Activated CD4-positive, alpha-beta T cell treated with anti-CD3 and anti-CD28 coated beads for 4 hours (primary cell): ENCODE measurements around the gene CRYBG3.

Experiments
- DNase-seq, 2 donors: peaks; one replicate each; pipeline ENCODE4 v3.0.0-alpha.2; 2020

CRYBG3 gene

DNA sequence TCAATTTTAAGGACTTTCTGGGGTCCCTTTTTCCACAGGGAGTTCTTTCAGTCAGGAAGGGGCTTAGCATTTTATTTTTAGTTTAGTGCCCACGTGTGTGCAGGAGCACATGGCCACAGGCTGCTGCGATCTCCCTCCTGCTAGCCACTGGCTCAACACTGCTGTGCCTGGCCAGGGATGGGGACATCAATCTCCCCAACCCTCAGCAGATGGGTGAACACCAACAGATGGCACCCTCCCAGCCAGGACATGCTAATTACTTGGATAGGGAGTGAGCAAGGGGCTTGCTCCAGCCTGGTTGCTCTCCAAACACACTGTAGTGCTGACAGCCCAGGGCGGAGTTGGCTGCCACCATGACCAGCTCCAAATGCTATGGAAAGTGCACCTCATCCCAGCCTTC is 157.8 kb downstream of the CRYBG3 start:
- DNase-seq, result no peak

DNA sequence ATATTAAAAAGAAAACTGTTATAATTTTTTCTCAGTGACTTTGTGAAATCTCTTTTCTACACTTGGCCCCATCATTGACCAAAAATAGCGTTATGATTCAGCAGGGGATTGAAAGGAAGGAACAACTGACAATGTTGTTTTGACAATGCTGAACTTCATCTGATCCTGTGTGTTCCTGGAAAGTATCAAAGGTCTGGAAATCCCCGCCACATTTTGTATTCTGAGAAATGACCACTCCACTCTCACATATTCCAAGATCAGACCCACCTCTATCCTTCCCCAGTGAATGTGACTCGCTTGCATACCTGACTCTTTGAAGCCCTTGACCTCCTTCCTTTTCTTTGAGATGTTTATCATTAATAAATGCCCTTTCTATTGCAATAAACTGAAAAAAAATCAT is 160.1 kb downstream of the CRYBG3 start:
- no peak for DNase-seq

DNA sequence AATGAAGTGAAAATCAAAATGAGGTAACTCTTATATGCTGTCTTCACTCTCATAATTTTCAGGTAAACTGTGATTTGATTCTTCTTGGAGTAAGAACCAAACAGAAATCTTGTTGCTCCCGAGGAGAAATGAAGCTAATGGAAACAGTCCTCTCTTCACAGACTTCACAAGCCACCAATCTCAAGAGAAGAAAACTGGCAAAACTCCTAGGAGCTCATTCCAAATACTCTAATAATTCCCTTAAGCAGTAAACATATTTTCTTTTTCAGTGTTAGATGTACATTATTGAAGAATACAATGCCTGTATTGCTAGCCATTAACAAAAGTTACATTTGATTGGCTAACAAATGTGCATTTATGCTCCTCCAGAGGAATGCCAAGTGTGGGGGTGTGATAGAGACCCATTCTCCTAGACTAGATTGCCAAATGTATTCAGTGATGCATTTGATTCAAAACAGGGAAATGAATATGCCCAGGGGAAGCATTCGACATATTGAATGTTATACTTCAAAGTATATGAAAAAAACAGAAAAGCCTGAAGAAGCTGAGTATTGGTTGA is 162.2 kb downstream of the CRYBG3 start:
- no peak for DNase-seq

DNA sequence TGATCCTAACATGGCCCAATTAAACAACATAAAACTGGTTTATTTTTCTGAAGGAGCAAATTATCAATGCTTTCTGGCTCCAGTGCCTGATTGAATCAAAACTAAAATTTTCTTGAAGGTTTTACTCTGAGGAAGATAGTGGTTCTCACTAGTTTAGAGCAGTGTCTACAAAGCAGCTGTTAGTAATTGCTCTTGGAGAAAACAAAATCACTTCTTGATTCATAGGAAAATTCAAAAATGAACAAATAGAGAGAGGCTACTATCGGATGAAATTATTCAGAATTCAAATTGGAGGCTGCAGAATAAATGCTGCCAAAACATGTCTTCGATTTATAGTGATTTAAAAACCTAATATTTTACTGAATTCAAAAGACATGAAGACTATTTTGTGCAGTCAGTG is 165.5 kb downstream of the CRYBG3 start:
- DNase-seq, result no peak

DNA sequence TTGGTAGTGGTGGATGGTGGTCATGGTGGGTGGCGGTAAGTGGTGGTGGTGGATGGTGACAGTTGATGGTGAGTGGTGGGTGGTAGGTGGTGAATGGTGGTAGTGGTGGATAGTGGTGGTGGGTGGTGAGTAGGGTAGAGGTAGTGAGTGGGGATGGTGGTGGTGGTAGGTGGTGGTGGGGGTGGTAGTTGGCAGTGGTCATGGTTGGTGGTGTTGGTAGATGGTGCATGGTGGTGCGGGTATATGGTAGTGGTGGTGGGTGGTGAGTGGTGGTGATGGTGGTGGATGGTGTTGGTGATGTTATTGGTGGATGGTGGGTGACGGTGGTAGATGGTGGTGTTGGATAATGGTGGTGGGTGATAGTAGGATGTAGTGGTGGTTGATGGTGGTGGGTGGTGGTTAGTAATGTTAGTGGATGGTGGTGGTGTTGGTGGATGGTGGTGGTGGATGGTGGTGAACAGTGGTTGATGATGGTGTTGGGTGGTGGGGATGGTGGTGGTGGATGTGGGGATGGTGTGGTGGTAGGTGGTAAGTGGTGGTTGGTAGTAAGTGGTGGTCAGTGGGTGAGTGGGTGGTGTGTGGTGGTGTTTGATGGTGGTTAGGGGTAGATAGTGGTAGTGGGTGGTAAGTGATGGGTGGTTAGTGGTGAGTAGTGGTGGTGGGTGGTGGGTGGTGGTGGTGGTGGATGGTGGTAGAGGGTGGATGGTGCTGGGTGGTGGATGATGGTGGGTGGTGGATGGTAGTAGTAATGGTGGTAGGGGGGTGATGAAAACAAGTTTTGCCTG is 167.2 kb downstream of the CRYBG3 start:
- DNase-seq, result no peak

DNA sequence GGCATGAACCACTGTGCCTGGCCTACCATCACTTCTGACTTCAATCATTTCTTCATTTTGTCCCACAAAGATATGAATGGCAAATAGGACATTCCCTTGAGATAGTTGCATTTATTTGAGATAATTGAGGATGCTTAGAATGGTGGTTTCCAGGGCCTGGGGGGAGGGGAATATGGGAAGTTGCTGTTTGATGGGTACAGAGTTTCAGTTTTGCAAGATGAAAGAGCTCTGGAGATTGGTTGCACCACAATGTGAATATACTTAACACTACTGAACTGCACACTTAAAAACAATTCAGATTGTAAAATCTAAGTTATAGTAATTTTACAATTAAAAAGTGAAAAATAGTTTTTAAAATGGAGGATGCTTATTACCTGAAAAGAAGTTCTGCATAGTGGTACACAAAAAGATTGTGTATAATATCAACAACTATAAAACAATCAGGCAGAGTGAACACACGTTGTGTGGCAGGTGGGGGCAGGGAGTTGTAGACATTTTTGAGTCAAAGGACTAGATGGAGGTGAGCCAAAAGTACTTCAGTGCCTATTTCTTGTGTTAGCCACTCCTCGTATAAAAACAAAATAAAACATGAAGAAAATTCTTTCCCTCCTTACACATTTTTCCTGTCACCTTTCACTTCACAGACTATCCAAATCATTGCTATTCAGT is 168.9 kb downstream of the CRYBG3 start:
- DNase-seq, result no peak

DNA sequence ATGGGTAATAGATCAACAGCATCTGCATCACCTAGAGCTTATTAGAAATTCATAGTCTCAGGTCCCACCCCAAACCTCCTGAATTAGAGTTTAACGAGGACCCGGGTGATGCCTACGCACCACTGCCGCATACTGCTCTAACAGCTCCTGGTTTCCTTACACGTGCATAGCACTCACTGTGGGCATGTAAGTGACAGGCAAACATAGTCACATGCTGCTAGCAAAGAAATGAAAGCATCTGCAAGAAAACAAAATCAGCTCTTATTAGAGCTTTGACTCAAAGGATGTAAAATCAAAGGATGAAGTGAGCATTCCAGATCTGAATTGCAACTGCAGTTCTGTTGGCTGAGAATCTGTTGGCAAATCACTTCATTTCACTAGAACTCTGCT is 169.5 kb downstream of the CRYBG3 start:
- no peak for DNase-seq

DNA sequence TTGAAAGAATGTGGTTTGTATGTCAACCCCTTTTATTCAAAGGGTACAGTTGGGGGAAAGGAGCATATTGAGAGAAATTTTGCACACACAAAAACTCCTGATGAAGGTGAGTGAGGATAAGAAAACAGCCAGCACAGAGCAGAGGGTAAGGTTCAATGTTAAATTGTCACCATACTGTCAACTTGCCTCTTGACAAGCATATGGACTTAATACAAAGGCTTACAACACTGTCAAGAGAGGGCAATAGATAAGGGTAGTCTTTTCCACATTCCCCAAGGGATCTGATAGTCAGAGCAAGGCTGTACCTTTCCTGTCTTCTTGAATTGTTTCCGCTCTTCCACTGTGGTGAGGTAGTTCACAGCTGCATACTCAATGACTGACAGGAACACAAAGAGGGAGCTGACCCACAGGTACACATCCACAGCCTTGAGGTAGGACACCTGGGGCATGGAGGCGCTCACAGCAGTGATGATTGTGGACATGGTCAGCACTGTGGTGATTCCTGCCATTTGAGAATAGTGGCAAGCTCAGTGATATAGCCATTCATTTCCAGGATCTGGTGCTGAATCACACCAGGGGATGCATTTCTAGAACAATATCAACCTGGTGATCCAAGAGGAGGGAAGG is 170.8 kb downstream of the CRYBG3 start:
- DNase-seq, result no peak

DNA sequence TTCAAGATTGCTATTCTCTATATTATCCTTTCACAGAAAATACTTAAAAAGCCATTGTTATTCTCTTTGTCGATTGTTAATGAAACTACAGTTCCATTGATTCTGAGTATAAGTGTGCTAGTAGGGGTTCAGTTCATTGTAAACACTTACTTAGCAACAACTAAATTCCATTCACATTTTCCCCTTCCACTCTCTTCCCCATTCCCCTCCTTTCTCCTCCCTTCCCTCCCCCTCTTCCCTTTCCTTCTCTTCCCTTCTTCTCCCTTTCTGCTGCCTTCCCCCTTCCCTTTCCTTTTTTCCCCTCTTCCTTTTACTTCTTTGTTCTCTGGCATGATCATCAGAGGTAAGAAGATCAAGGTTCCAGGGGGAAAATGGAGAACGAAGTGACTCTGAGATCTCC is 171.7 kb downstream of the CRYBG3 start:
- DNase-seq, result no peak

DNA sequence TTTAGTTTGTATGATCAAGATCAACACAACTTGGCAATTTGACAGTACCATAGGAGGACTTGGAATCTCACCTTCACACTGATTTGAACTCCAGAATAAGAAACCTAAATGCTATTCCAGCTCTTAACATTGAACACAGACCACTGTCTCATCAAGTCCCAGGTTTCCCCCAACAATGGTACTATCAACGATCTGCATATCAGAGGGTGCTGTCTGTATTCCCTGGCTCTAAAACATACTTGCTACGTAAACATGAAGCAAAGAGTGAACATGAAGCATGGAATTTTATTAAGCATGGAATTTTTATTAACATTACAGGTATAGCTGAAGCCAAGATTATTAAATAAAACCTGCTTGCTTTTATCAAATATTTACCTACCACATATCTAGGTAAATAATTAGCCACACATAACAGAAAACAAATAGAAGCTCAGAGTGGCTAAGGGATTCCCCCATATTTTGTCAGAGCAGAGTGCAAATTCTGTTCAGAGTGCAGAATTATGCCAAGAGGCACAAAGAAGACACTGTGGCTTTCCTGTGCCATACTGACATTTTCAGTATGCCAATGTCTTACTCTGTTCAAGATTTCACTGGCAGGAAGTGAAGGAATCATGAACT is 172.6 kb downstream of the CRYBG3 start:
- DNase-seq, result no peak
